HepG2 (cell line): ENCODE results near the gene FOXL3.

Experiments
- BHLHE40 ChIP-seq: IDR thresholded peaks from 2 replicates; pipeline ENCODE4 v1.6.1; 2011; ENCODE audit warnings: low read length, improper control_type of control experiment
- POLR2AphosphoS2 ChIP-seq: IDR thresholded peaks from 2 replicates; pipeline ENCODE4 v1.6.1; 2011; ENCODE audit warnings: low read depth, low read length, improper control_type of control experiment
- ZNF569 ChIP-seq: sonication (generic); formaldehyde crosslinking; IDR thresholded peaks from 2 replicates; pipeline ENCODE4 v1.5.0; 2020; ENCODE audit warnings: mild to moderate bottlenecking, missing genetic modification reagents, moderate library complexity, borderline replicate concordance
- TF ChIP-seq, protein P1 (sequence below): sonication (generic); formaldehyde crosslinking; IDR thresholded peaks from 2 replicates; pipeline ENCODE4 v1.4.0; 2020; ENCODE audit warnings: missing genetic modification reagents, mild to moderate bottlenecking, borderline replicate concordance
- TF ChIP-seq, protein P2 (sequence below): sonication (generic); formaldehyde crosslinking; IDR thresholded peaks from 2 replicates; pipeline ENCODE4 v1.9.0; 2021; ENCODE audit warnings: missing genetic modification reagents, borderline replicate concordance

DNA sequence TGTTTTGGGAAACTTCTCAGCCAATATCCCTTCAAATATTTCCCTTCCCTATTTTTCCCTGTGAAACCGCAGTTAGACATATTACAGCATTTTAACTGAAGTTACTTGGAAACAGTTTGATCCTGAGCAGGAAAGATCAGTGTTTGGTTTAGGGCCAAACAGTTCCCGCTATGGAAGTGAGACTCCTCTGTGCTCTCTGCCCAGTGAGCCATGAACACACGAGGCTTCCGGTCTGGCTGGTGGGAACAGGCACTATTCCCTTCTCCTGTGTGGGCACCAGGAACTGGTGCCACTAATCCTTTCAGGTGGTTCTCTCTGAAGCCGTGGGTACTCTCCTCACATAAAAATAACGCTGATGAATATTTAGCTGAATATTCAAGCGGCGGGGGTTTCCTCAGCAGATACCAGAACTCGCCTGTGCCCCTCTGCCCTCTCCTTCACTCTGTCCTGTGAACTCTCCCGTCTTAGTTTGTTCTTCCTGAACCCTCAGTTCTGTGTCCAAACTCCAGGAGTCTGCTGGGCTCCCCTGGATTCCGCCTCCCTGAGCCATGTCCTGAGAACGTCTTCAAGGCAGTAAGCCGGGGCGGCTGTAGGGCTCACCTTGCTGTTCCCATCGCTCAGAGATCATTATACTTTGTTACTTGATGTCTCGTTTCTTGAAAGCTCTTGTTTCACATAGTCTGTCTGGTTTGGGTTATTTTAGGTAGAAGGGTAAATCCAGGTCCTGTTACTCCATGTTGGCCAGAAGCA lies 25.7 kb downstream of the FOXL3 start:
- TF ChIP-seq ZNF569 (CRISPR knock-in tag) (no peak), BHLHE40 (no peak), POLR2AphosphoS2 (no peak)
- TF ChIP-seq, protein P1, sequence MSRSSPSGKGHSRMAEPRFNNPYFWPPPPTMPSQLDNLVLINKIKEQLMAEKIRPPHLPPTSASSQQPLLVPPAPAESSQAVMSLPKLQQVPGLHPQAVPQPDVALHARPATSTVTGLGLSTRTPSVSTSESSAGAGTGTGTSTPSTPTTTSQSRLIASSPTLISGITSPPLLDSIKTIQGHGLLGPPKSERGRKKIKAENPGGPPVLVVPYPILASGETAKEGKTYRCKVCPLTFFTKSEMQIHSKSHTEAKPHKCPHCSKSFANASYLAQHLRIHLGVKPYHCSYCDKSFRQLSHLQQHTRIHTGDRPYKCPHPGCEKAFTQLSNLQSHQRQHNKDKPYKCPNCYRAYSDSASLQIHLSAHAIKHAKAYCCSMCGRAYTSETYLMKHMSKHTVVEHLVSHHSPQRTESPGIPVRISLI (CRISPR knock-in tag), result no peak
- TF ChIP-seq, protein P2, sequence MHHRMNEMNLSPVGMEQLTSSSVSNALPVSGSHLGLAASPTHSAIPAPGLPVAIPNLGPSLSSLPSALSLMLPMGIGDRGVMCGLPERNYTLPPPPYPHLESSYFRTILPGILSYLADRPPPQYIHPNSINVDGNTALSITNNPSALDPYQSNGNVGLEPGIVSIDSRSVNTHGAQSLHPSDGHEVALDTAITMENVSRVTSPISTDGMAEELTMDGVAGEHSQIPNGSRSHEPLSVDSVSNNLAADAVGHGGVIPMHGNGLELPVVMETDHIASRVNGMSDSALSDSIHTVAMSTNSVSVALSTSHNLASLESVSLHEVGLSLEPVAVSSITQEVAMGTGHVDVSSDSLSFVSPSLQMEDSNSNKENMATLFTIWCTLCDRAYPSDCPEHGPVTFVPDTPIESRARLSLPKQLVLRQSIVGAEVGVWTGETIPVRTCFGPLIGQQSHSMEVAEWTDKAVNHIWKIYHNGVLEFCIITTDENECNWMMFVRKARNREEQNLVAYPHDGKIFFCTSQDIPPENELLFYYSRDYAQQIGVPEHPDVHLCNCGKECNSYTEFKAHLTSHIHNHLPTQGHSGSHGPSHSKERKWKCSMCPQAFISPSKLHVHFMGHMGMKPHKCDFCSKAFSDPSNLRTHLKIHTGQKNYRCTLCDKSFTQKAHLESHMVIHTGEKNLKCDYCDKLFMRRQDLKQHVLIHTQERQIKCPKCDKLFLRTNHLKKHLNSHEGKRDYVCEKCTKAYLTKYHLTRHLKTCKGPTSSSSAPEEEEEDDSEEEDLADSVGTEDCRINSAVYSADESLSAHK (CRISPR knock-in tag), result no peak
